Measurements from ENCODE around the gene ASGR1. TPM values are rescaled to one million over a fixed set of nuclear protein-coding genes. Genes with fewer than 3 reads are reported as not detected.
"Not testable (repeated sequence)": the region's sequence is repeated elsewhere in the genome, so short reads cannot be mapped to it uniquely, and the experiment has no call there.

Gene ASGR1
- total and polyA plus RNA-seq, 9 donors, result 1.5 to 3.4 (median 2.1) TPM

DNA sequence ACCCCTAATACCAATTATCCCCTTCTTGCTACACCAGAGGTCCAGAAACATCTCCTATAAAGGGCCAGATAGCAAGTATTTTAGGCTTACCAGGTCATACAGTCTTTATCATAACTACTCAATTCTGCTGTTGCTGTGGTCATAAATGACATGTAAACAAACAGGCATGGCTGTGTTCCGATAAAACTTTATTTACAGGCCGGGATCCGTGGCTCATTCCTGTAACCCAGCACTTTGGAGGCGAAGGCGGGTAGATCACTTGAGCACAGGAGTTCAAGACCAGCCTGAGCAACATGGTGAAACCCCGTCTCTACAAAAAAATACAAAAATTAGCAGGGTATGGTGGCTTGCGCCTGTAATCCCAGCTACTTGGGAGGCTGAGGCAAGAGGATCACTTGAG is 12.3 kb downstream of the ASGR1 start:
- H3K4me1 ChIP-seq (ENCODE audit: control insufficient read depth, insufficient read depth, low read length), result no peaks in the 10 kb centered on the region
- H3K27ac ChIP-seq (ENCODE audit: low read length), result no peak overlapping the region
- DNase-seq, result no peak
- peaks cover 10% of the 10 kb centered on the region for H3K9me3 ChIP-seq (replicated peaks; ENCODE audit: control insufficient read depth, low read depth, low read length)
- H3K36me3 ChIP-seq (ENCODE audit: control insufficient read depth, insufficient read depth, low read length), result no peaks in the 10 kb centered on the region
- H3K4me3 ChIP-seq (ENCODE audit: low read length), result no peak overlapping the region
- H3K27me3 ChIP-seq (ENCODE audit: control insufficient read depth, insufficient read depth, low read length), result peaks cover 2% of the 10 kb centered on the region
- 93% methylated on average over 6 of the region's 7 CpGs for WGBS (ENCODE audit: insufficient coverage)

DNA sequence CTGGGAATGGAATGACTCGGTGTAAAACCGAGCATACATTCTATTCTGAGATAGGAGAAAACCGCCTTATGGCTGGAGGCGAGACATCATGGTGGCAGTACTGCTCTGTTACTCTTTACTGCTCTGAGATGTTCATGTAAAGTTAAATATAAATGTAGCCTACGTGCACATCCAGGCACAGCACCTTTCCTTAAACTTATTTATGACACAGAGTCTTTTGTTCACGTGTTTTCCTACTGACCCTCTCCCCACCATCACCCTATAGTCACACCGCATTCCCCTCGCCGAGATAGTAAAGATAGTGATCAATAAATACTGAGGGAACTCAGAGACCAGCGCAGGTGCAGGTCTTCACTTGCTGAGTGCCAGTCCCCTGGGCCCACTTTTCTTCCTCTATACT is 19.6 kb downstream of the ASGR1 start:
- DNase-seq; H3K27ac ChIP-seq (ENCODE audit: low read length); H3K4me1 ChIP-seq (ENCODE audit: control insufficient read depth, insufficient read depth, low read length); H3K9me3 ChIP-seq (replicated peaks; ENCODE audit: control insufficient read depth, low read depth, low read length); H3K27me3 ChIP-seq (ENCODE audit: control insufficient read depth, insufficient read depth, low read length); H3K4me3 ChIP-seq (ENCODE audit: low read length); H3K36me3 ChIP-seq (ENCODE audit: control insufficient read depth, insufficient read depth, low read length): not testable (repeated sequence)
- 90% methylated on average over 2 of the region's 10 CpGs for WGBS (ENCODE audit: insufficient coverage)

DNA sequence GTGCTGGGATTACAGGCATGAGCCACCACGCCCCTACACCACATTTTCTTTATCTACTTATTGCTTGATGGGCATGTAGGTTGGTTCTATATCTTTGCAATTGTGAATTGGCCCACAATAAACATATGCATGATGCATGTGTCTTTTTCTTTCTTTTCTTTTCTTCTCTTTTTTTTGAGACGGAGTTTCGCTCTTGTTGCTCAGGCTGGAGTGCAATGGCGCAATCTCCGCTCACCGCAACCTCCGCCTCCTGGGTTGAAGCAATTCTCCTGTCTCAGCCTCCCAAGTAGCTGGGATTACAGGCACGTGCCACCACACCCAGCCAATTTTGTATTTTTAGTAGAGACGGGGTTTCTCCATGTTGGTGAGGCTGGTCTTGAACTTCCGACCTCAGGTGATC is 20.7 kb downstream of the ASGR1 start:
- not testable (repeated sequence) for H3K27ac ChIP-seq (ENCODE audit: low read length); H3K9me3 ChIP-seq (replicated peaks; ENCODE audit: control insufficient read depth, low read depth, low read length); H3K4me3 ChIP-seq (ENCODE audit: low read length); DNase-seq; H3K36me3 ChIP-seq (ENCODE audit: control insufficient read depth, insufficient read depth, low read length); H3K27me3 ChIP-seq (ENCODE audit: control insufficient read depth, insufficient read depth, low read length); H3K4me1 ChIP-seq (ENCODE audit: control insufficient read depth, insufficient read depth, low read length)
- WGBS (ENCODE audit: insufficient coverage), result 98% methylated on average over 6 of the region's 10 CpGs

DNA sequence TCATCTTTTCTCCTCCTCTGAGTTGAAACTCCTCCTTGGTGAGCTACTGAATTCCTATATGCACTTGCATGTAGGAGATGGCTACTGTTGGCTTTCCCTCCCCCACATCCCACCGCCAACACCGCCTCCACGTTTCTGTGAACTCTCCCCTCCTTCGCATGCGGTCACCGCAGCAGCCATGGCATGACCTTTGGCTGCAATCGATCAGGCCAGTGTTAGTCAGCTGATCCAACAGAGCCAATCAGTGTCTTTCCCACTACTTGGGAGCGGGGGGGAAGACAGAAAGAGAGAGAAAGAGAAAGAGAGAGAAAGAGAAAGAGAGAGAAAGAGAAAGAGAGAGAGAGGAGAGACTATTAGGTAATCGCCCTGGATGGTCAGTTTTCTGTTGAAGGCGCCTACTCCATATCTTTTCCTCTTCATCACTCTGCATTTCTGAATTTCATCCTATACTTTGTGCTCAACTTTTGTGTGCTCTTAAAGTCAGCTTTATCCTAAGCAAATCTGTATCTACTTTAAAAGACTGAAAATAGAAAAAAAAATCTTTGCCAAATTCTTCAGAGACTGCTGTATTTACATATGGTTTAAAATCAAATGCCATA is 22.7 kb downstream of the ASGR1 start:
- no peak overlapping the region for H3K4me3 ChIP-seq (ENCODE audit: low read length)
- DNase-seq, result no peak
- no peaks in the 10 kb centered on the region for H3K4me1 ChIP-seq (ENCODE audit: control insufficient read depth, insufficient read depth, low read length)
- no peak overlapping the region for H3K27ac ChIP-seq (ENCODE audit: low read length)
- WGBS (ENCODE audit: insufficient coverage), result 74% methylated on average over 3 of the region's 10 CpGs
- H3K27me3 ChIP-seq (ENCODE audit: control insufficient read depth, insufficient read depth, low read length), result peaks cover 9% of the 10 kb centered on the region
- no peaks in the 10 kb centered on the region for H3K9me3 ChIP-seq (replicated peaks; ENCODE audit: control insufficient read depth, low read depth, low read length)
- H3K36me3 ChIP-seq (ENCODE audit: control insufficient read depth, insufficient read depth, low read length), result no peaks in the 10 kb centered on the region

DNA sequence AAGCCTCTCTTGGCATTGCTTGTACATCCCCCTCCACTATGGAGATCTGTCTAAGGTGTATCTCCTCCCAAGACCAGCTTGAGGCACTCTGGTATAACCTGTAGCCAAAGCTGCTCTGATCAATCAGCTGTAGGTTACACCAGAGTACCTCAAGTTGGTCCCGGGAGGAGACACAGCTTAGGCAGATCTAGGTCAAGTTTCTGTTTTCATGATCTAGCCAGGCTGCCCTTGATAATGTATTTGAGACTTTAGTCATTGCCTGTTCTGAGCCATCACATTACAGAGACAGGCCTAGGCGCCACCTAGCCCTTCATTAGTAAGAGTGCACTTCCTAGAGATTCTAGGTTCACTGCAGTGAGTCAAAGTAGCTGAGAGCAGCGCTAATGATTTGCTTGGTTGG is 31.4 kb downstream of the ASGR1 start:
- Histone ChIP-seq H3K27ac (ENCODE audit: low read length) (no peak overlapping the region), H3K27me3 (ENCODE audit: control insufficient read depth, insufficient read depth, low read length) (peaks cover 7% of the 10 kb centered on the region), H3K36me3 (ENCODE audit: control insufficient read depth, insufficient read depth, low read length) (no peaks in the 10 kb centered on the region), H3K9me3 (replicated peaks; ENCODE audit: control insufficient read depth, low read depth, low read length) (no peaks in the 10 kb centered on the region), H3K4me3 (ENCODE audit: low read length) (no peak overlapping the region), H3K4me1 (ENCODE audit: control insufficient read depth, insufficient read depth, low read length) (no peaks in the 10 kb centered on the region)
- WGBS (ENCODE audit: insufficient coverage), result 78% methylated on average over 3 of the region's 3 CpGs
- no peak for DNase-seq

DNA sequence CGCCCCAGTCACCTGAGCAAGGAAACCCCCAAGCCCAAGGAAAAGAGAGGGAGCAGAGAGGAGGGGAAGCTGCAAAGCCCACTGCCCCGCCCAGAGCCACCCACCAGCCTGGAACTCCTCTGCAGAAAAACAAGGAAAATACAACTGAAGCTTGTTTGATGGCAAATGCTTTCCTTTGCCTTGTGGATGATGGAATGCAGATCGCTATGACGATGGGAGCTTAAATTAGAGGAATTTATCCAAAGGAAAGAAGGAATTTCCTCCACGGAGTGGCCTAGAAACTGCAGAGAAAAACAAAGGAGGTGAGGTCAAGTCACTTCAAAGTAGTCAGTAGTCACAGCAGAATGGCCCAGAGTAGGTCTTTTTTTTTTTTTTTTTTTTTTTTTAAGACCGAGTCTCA is 33.1 kb downstream of the ASGR1 start:
- H3K4me3 ChIP-seq (ENCODE audit: low read length), result no peak overlapping the region
- WGBS (ENCODE audit: insufficient coverage), result 26% methylated on average over 3 of the region's 6 CpGs
- H3K27me3 ChIP-seq (ENCODE audit: control insufficient read depth, insufficient read depth, low read length), result peaks cover 5% of the 10 kb centered on the region
- H3K9me3 ChIP-seq (replicated peaks; ENCODE audit: control insufficient read depth, low read depth, low read length), result no peaks in the 10 kb centered on the region
- no peaks in the 10 kb centered on the region for H3K4me1 ChIP-seq (ENCODE audit: control insufficient read depth, insufficient read depth, low read length)
- no peaks in the 10 kb centered on the region for H3K36me3 ChIP-seq (ENCODE audit: control insufficient read depth, insufficient read depth, low read length)
- no peak for DNase-seq
- H3K27ac ChIP-seq (ENCODE audit: low read length), result no peak overlapping the region

DNA sequence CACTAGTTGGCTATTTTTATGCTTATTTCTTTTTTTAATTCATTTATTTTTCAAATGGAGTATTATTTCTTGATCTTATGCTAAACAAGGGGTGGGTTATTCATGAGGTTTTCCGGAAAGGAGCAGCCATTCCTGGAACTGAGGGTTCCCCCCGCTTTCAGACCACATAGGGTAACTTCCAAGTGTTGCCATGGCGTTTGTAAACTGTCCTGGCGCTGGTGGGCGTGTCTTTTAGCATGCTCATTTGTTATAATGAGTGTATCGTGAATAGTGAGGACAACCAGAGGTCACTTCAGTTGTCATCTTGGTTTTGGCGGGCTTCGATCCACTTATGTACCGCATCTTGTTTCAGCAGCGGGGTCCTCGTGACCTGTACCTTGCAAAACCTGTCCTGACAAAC is 35.0 kb downstream of the ASGR1 start:
- DNase-seq, result no peak
- 76% methylated on average over 10 of the region's 11 CpGs for WGBS (ENCODE audit: insufficient coverage)
- Histone ChIP-seq H3K9me3 (replicated peaks; ENCODE audit: control insufficient read depth, low read depth, low read length) (no peaks in the 10 kb centered on the region), H3K27me3 (ENCODE audit: control insufficient read depth, insufficient read depth, low read length) (peaks cover 12% of the 10 kb centered on the region), H3K4me1 (ENCODE audit: control insufficient read depth, insufficient read depth, low read length) (no peaks in the 10 kb centered on the region), H3K27ac (ENCODE audit: low read length) (no peak overlapping the region), H3K36me3 (ENCODE audit: control insufficient read depth, insufficient read depth, low read length) (no peaks in the 10 kb centered on the region), H3K4me3 (ENCODE audit: low read length) (no peak overlapping the region)

DNA sequence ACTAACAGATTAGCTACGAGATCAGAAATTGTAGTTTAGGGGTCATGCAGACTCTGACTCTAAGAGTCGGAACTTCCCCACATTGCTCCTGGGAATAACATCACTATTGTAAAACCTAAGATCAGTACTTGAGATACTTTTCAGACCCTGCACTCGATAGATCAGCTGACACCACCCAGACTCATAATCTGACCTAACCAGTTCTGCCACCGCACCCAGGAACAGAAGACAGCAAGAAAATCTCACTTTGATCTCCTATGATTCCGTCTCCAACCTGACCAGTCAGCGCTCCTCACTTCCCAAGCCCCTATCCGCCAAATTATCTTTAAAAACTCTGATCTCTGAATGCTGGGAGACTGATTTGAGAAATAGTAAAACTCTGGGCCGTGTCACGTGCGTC is 37.3 kb downstream of the ASGR1 start:
- 59% methylated on average over 7 of the region's 10 CpGs for WGBS (ENCODE audit: insufficient coverage)
- H3K4me3 ChIP-seq (ENCODE audit: low read length), result no peak overlapping the region
- no peak overlapping the region for H3K27ac ChIP-seq (ENCODE audit: low read length)
- H3K4me1 ChIP-seq (ENCODE audit: control insufficient read depth, insufficient read depth, low read length), result no peaks in the 10 kb centered on the region
- peaks cover 20% of the 10 kb centered on the region for H3K27me3 ChIP-seq (ENCODE audit: control insufficient read depth, insufficient read depth, low read length)
- H3K36me3 ChIP-seq (ENCODE audit: control insufficient read depth, insufficient read depth, low read length), result no peaks in the 10 kb centered on the region
- no peaks in the 10 kb centered on the region for H3K9me3 ChIP-seq (replicated peaks; ENCODE audit: control insufficient read depth, low read depth, low read length)
- no peak for DNase-seq

DNA sequence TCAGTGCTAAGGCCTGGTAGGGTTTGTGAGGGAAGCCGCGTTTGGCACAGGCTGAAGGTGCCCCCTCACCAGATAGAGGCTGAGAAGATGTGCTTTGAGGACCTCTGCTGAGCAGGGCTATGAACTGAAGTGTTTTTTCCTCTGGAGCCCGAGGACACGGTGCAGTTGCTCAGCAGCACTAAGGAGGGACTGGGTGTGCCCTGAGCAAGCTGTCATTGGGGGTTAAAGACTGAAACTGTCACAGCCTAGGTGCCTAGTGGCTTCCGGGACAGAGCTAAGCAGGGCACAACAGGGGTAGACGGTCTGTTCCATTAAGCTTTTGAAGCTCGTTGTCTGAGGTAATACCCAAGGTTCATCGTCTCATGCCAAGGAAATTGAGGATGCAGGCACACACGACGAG is 39.8 kb downstream of the ASGR1 start:
- H3K4me3 ChIP-seq (ENCODE audit: low read length), result no peak overlapping the region
- H3K4me1 ChIP-seq (ENCODE audit: control insufficient read depth, insufficient read depth, low read length), result no peaks in the 10 kb centered on the region
- no peak overlapping the region for H3K27ac ChIP-seq (ENCODE audit: low read length)
- 47% methylated on average over 9 of the region's 10 CpGs for WGBS (ENCODE audit: insufficient coverage)
- no peaks in the 10 kb centered on the region for H3K36me3 ChIP-seq (ENCODE audit: control insufficient read depth, insufficient read depth, low read length)
- H3K27me3 ChIP-seq (ENCODE audit: control insufficient read depth, insufficient read depth, low read length), result peaks cover 16% of the 10 kb centered on the region
- DNase-seq, result no peak
- H3K9me3 ChIP-seq (replicated peaks; ENCODE audit: control insufficient read depth, low read depth, low read length), result no peaks in the 10 kb centered on the region

DNA sequence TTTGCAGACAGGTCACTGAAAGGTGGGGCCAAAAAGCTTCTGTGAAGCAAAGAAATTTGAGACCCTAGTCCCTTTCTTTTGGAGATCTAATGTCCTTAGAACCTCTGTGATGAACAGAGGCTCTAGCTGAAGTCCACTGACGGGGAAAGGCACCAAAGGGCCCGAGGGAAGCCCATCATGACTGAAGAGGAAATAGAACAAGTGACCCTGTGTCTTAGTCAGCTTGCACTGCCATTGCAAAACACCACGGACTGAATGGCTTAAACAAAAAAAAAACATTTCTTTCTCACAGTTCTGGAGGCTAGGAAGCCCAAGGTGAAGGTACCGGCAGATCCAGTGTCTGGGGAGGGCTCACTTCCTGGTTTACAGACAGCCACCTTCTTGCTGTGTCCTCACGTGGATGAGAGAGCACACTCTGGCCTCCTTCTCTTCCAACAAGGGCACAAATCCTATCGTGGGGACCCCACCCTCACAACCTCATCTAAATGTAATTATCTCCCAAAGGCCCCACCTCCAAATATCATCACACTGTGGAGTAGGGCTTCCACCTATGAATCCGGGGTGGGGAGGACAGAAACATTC is 40.3 kb downstream of the ASGR1 start:
- no peak overlapping the region for H3K27ac ChIP-seq (ENCODE audit: low read length)
- no peak overlapping the region for H3K4me3 ChIP-seq (ENCODE audit: low read length)
- WGBS (ENCODE audit: insufficient coverage), result 43% methylated on average over 3 of the region's 7 CpGs
- DNase-seq, result no peak
- H3K4me1 ChIP-seq (ENCODE audit: control insufficient read depth, insufficient read depth, low read length), result no peaks in the 10 kb centered on the region
- H3K36me3 ChIP-seq (ENCODE audit: control insufficient read depth, insufficient read depth, low read length), result no peaks in the 10 kb centered on the region
- no peaks in the 10 kb centered on the region for H3K9me3 ChIP-seq (replicated peaks; ENCODE audit: control insufficient read depth, low read depth, low read length)
- H3K27me3 ChIP-seq (ENCODE audit: control insufficient read depth, insufficient read depth, low read length), result peaks cover 15% of the 10 kb centered on the region

Measured in muscle of leg (tissue), 11 donors.